CD14-positive monocyte (primary cell): ENCODE results near the gene OR11A1. TPM values are rescaled to one million over a fixed set of nuclear protein-coding genes. Genes with fewer than 3 reads are reported as not detected.

Experiments used
- DNase-seq, 3 donors: peaks; one replicate each; pipeline ENCODE4 v3.0.0-alpha.2; 2011 to 2022
- H2AFZ ChIP-seq: 2 replicates; pipeline ENCODE4 v1.6.0; 2012; ENCODE audit warnings: mild to moderate bottlenecking, low read depth, low read length, inconsistent platforms; ENCODE audit not compliant: insufficient read depth, poor library complexity, severe bottlenecking
- H3K27ac ChIP-seq, 2 donors: 1 replicate in 1 of 2; 2 replicates in 1 of 2; pipeline ENCODE4 v1.5.1; 2012 to 2013; ENCODE audit warnings: low read length in 2 of 2, control low read depth in 1 of 2, inconsistent platforms in 1 of 2, low read depth in 1 of 2, mild to moderate bottlenecking in 1 of 2
- H3K27me3 ChIP-seq, 2 donors: one replicate each; pipeline versions ENCODE4 v1.6.0 to v1.6.1; 2011 to 2013; ENCODE audit warnings: low read length in 2 of 2; ENCODE audit not compliant: control insufficient read depth in 2 of 2, insufficient read depth in 2 of 2
- H3K36me3 ChIP-seq, 2 donors: replicated peaks in 1 of 2; 1 replicate in 1 of 2; 2 replicates in 1 of 2; pipeline versions ENCODE4 v1.5.1 to v1.6.1; 2012 to 2013; ENCODE audit warnings: low read length in 2 of 2, control low read depth in 1 of 2, inconsistent platforms in 1 of 2, mild to moderate bottlenecking in 1 of 2; ENCODE audit not compliant: insufficient read depth in 2 of 2, control insufficient read depth in 1 of 2
- H3K4me1 ChIP-seq, 2 donors: 1 replicate in 1 of 2; 2 replicates in 1 of 2; pipeline versions ENCODE4 v1.5.1 to v1.6.1; 2012 to 2013; ENCODE audit warnings: low read length in 2 of 2, control low read depth in 1 of 2, inconsistent platforms in 1 of 2, mild to moderate bottlenecking in 1 of 2, moderate library complexity in 1 of 2; ENCODE audit not compliant: insufficient read depth in 2 of 2, control insufficient read depth in 1 of 2
- H3K4me2 ChIP-seq: replicated peaks from 2 replicates; pipeline ENCODE3; 2012; ENCODE audit warnings: low read length, moderate library complexity, mild to moderate bottlenecking; ENCODE audit not compliant: poor library complexity, severe bottlenecking; ENCODE audit errors: extremely low read depth
- H3K4me3 ChIP-seq, 3 experiments: fragments of 200-600 bp in 1 of 3; sonication (generic) in 1 of 3; replicated peaks in 1 of 3; 1 replicate in 2 of 3; 2 replicates in 1 of 3; pipeline ENCODE4 v1.5.1; 2011 to 2013; ENCODE audit warnings: low read length in 3 of 3, mild to moderate bottlenecking in 3 of 3, control low read depth in 2 of 3, low read depth in 2 of 3, inconsistent platforms in 1 of 3, moderate library complexity in 1 of 3
- H3K79me2 ChIP-seq: 2 replicates; pipeline ENCODE4 v1.6.0; 2012; ENCODE audit warnings: mild to moderate bottlenecking, control low read depth, inconsistent platforms, low read length, moderate library complexity; ENCODE audit not compliant: insufficient read depth
- H3K9ac ChIP-seq: 2 replicates; pipeline ENCODE4 v1.6.0; 2017; ENCODE audit warnings: low read length, mild to moderate bottlenecking; ENCODE audit not compliant: insufficient read depth, poor library complexity, severe bottlenecking
- H3K9me3 ChIP-seq, 2 donors: replicated peaks in 1 of 2; 1 replicate in 1 of 2; 2 replicates in 1 of 2; pipeline versions ENCODE4 v1.5.1 to v1.6.1; 2012 to 2013; ENCODE audit warnings: low read length in 2 of 2, control low read depth in 1 of 2; ENCODE audit not compliant: control insufficient read depth in 1 of 2, insufficient read depth in 1 of 2
- H4K20me1 ChIP-seq: 2 replicates; pipeline ENCODE4 v1.6.0; 2012; ENCODE audit warnings: mild to moderate bottlenecking, low read length, control low read depth, moderate library complexity; ENCODE audit not compliant: insufficient read depth
- H3K27ac Mint-ChIP-seq, 7 donors: one replicate each; pipeline ENCODE4 v1.8.0; 2020; ENCODE audit warnings: mild to moderate bottlenecking in 7 of 7, mixed read lengths in 7 of 7, moderate library complexity in 6 of 7, inconsistent platforms in 2 of 7
- H3K27me3 Mint-ChIP-seq, 3 donors: one replicate each; pipeline ENCODE4 v1.8.0; 2021 to 2022; ENCODE audit warnings: low read depth in 3 of 3, mild to moderate bottlenecking in 3 of 3, mixed read lengths in 3 of 3, moderate library complexity in 3 of 3, inconsistent platforms in 1 of 3
- H3K36me3 Mint-ChIP-seq, 2 donors: one replicate each; pipeline ENCODE4 v1.8.0; 2020; ENCODE audit warnings: mixed read lengths in 2 of 2, inconsistent platforms in 1 of 2, mild to moderate bottlenecking in 1 of 2
- H3K4me1 Mint-ChIP-seq: one replicate; pipeline ENCODE4 v1.8.0; 2020; ENCODE audit warnings: mild to moderate bottlenecking, mixed read lengths
- H3K4me3 Mint-ChIP-seq, 2 donors: one replicate each; pipeline ENCODE4 v1.8.0; 2020; ENCODE audit warnings: mild to moderate bottlenecking in 2 of 2, mixed read lengths in 2 of 2, moderate library complexity in 1 of 2
- H3K9me3 Mint-ChIP-seq, 7 donors: one replicate each; pipeline ENCODE4 v1.8.0; 2020 to 2022; ENCODE audit warnings: mixed read lengths in 7 of 7, mild to moderate bottlenecking in 6 of 7, moderate library complexity in 6 of 7, inconsistent platforms in 2 of 7
- WGBS: methylation state at CpG from one replicate; pipeline ENCODE4 v1.1.5; 2013; ENCODE audit warnings: missing lambda C conversion rate; ENCODE audit not compliant: insufficient coverage; 5-methylcytosine and 5-hydroxymethylcytosine counted together
- intact Hi-C, 2 donors: fragments of 100-400 bp; cut with micrococcal nuclease; formaldehyde crosslinking; loops; one replicate each; pipeline versions ENCODE4 v1.15.0 to v1.15.1; 2023
- polyA plus RNA-seq, 3 donors: library from polyadenylated mRNA; depleted of rRNA in 1 of 3; unstranded in 2 of 3; stranded (reverse) in 1 of 3; fragments of 300-500 nt in 2 of 3; fragments of >200 nt in 1 of 3; fragmentation: Illumina TruSeq in 2 of 3; gene quantifications; 1 replicate in 2 of 3; 2 replicates in 1 of 3; pipeline ENCODE4 v1.2.3, GENCODE V29; 2012 to 2021
- TF ChIP-seq, protein P1 (sequence below): fragments of 200-600 bp; IDR thresholded peaks from one replicate; pipeline ENCODE4 v1.8.0; 2022; ENCODE audit warnings: antibody characterized with exemption, mild to moderate bottlenecking

The OR11A1 gene
- polyA plus RNA-seq, 3 donors = not detected

DNA sequence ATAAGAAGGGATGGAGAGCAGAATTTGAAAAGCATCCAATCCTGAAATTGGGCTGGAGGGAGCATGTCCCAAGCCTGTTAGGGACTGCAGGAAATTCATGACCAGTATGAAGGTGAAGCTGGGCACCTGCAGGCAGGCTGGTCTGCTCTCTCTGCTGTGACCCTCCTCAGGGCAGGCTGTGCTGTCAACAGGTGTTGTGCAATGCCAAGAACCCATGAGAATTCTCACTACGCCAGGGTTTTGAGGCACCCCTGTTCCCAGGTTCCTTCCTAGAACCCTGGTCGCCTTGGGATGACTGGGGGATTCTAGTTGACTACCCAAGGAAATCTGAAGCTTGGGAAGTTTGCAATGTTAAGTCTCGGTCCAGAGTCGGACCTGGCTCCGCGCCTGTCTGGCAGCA lies 44.2 kb upstream of the OR11A1 start:
- Histone ChIP-seq H3K27me3 (no peaks in the 10 kb centered on the region), H3K79me2 (no peaks in the 10 kb centered on the region), H4K20me1 (no peaks in the 10 kb centered on the region), H3K27ac (no peak overlapping the region), H3K9ac (no peak overlapping the region), H3K4me1 (no peaks in the 10 kb centered on the region), H3K4me3 (no peak overlapping the region), H3K36me3 (no peaks in the 10 kb centered on the region), H3K4me2 (no peak overlapping the region), H2AFZ (no peak overlapping the region), H3K9me3 (no peaks in the 10 kb centered on the region)
- H3K36me3 Mint-ChIP-seq = no peaks in the 10 kb centered on the region
- H3K27me3 Mint-ChIP-seq = peaks cover 0 to 9% (median 2%) of the 10 kb centered on the region in 3 donors
- H3K4me3 Mint-ChIP-seq = no peak overlapping the region
- H3K4me1 Mint-ChIP-seq = no peaks in the 10 kb centered on the region
- no peak overlapping the region for H3K27ac Mint-ChIP-seq
- intact Hi-C loops = no loop called here
- TF ChIP-seq, protein P1, sequence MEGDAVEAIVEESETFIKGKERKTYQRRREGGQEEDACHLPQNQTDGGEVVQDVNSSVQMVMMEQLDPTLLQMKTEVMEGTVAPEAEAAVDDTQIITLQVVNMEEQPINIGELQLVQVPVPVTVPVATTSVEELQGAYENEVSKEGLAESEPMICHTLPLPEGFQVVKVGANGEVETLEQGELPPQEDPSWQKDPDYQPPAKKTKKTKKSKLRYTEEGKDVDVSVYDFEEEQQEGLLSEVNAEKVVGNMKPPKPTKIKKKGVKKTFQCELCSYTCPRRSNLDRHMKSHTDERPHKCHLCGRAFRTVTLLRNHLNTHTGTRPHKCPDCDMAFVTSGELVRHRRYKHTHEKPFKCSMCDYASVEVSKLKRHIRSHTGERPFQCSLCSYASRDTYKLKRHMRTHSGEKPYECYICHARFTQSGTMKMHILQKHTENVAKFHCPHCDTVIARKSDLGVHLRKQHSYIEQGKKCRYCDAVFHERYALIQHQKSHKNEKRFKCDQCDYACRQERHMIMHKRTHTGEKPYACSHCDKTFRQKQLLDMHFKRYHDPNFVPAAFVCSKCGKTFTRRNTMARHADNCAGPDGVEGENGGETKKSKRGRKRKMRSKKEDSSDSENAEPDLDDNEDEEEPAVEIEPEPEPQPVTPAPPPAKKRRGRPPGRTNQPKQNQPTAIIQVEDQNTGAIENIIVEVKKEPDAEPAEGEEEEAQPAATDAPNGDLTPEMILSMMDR = no peak
- no peak for DNase-seq
- 95% methylated on average over 5 of the region's 6 CpGs for WGBS
- H3K9me3 Mint-ChIP-seq = peaks cover 0 to 1% (median 0%) of the 10 kb centered on the region in 7 donors

DNA sequence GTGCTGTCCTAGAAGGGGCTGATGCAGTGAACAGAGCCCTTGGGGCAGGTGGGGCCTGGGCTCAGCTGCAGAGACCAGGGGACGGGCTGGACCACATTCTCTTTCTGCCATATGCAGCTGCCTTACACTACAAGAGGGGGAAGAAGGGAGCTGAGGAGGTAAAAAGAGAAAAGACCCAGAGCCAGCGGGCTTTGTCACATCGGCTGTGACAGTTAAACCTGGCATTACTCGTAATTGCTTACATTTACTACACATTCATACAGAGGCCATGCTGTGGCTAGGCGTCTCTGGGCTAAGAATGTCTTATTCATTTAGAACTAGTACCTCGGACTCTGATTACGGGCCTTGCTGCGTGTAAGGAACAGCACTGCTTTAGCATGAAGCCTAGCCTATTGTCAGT lies 43.7 kb upstream of the OR11A1 start:
- Histone ChIP-seq H3K79me2 (no peaks in the 10 kb centered on the region), H3K4me1 (no peaks in the 10 kb centered on the region), H4K20me1 (no peaks in the 10 kb centered on the region), H3K36me3 (no peaks in the 10 kb centered on the region), H3K4me2 (no peak overlapping the region), H3K27me3 (no peaks in the 10 kb centered on the region), H3K9me3 (no peaks in the 10 kb centered on the region), H3K27ac (no peak overlapping the region), H3K4me3 (no peak overlapping the region), H2AFZ (no peak overlapping the region), H3K9ac (no peak overlapping the region)
- no peaks in the 10 kb centered on the region for H3K36me3 Mint-ChIP-seq
- peaks cover 0 to 9% (median 2%) of the 10 kb centered on the region in 3 donors for H3K27me3 Mint-ChIP-seq
- 100% methylated on average over 5 of the region's 8 CpGs for WGBS
- H3K27ac Mint-ChIP-seq = no peak overlapping the region
- peaks cover 0 to 1% (median 0%) of the 10 kb centered on the region in 7 donors for H3K9me3 Mint-ChIP-seq
- TF ChIP-seq, protein P1 = no peak
- no peak for DNase-seq
- H3K4me3 Mint-ChIP-seq = no peak overlapping the region
- intact Hi-C loops = no loop called here
- H3K4me1 Mint-ChIP-seq = no peaks in the 10 kb centered on the region
